GM04504 (cell line): ENCODE data around the gene MED22.
"Not testable (repeated sequence)": the region's sequence is repeated elsewhere in the genome, so short reads cannot be mapped to it uniquely, and the experiment has no call there.

Experiments
- DNase-seq: peaks from one replicate; pipeline ENCODE4 v3.0.0-alpha.2; 2012; ENCODE audit warnings: low read depth

Gene MED22

GRCh38 chr9:133304477-133305377 lies 43.2 kb downstream of the MED22 start:
- no peak for DNase-seq

- DNase-seq: no peak
These were observed 43.8 kb downstream of the MED22 start for GRCh38 chr9:133304158-133304470.

- DNase-seq: no peak
These were observed 44.4 kb downstream of the MED22 start for GRCh38 chr9:133303266-133304157.

GRCh38 chr9:133301253-133302230 lies 46.4 kb downstream of the MED22 start:
- DNase-seq: no peak

- not testable (repeated sequence) for DNase-seq
These were observed 47.9 kb downstream of the MED22 start for GRCh38 chr9:133299996-133300395.

GRCh38 chr9:133294257-133294656 lies 53.7 kb downstream of the MED22 start:
- DNase-seq: no peak

- no peak for DNase-seq
These were observed 57.1 kb downstream of the MED22 start for GRCh38 chr9:133290751-133291302.
